HepG2 (cell line): ENCODE results near the gene RNASE8. TPM values are rescaled to one million over a fixed set of nuclear protein-coding genes. Genes with fewer than 3 reads are reported as not detected.

ENCODE experiments used
- AHDC1 ChIP-seq: sonication (generic); formaldehyde crosslinking; IDR thresholded peaks from 2 replicates; pipeline ENCODE4 v1.5.1; 2020; ENCODE audit warnings: mild to moderate bottlenecking, missing genetic modification reagents, borderline replicate concordance
- CENPX ChIP-seq: sonication (generic); formaldehyde crosslinking; IDR thresholded peaks from 2 replicates; pipeline ENCODE4 v1.9.0; 2021; ENCODE audit warnings: mild to moderate bottlenecking, missing genetic modification reagents, moderate library complexity
- ELF4 ChIP-seq: sonication (generic); formaldehyde crosslinking; IDR thresholded peaks from 2 replicates; pipeline ENCODE4 v1.5.0; 2020; ENCODE audit warnings: missing genetic modification reagents, mild to moderate bottlenecking, moderate library complexity, borderline replicate concordance
- FOXA3 ChIP-seq: IDR thresholded peaks from 2 replicates; pipeline ENCODE4 v1.6.1; 2016; ENCODE audit warnings: missing genetic modification reagents, missing compliant biosample characterization
- FOXM1 ChIP-seq: sonication (generic); formaldehyde crosslinking; IDR thresholded peaks from 2 replicates; pipeline ENCODE4 v1.5.0; 2020; ENCODE audit warnings: missing genetic modification reagents
- HINFP ChIP-seq: sonication (generic); formaldehyde crosslinking; IDR thresholded peaks from 2 replicates; pipeline ENCODE4 v1.4.0; 2020; ENCODE audit warnings: low read depth, mild to moderate bottlenecking, missing genetic modification reagents
- HMG20B ChIP-seq: conservative IDR thresholded peaks from 2 replicates; pipeline ENCODE4 v1.6.1; 2016; ENCODE audit warnings: missing genetic modification reagents, missing compliant biosample characterization
- HOXA9 ChIP-seq: sonication (generic); formaldehyde crosslinking; IDR thresholded peaks from 2 replicates; pipeline ENCODE4 v1.8.1; 2022; ENCODE audit warnings: missing genetic modification reagents, mild to moderate bottlenecking, moderate library complexity, borderline replicate concordance
- KDM6A ChIP-seq: IDR thresholded peaks from 2 replicates; pipeline ENCODE4 v1.6.1; 2016; ENCODE audit warnings: low read depth
- NFE2L2 ChIP-seq: fragments of 150-350 bp; IDR thresholded peaks from 2 replicates; pipeline ENCODE4 v1.6.1; 2014; ENCODE audit warnings: low read length
- SP5 ChIP-seq: IDR thresholded peaks from 2 replicates; pipeline ENCODE4 v1.6.1; 2016; ENCODE audit warnings: low read depth, borderline replicate concordance
- THAP8 ChIP-seq: sonication (generic); formaldehyde crosslinking; IDR thresholded peaks from 2 replicates; pipeline ENCODE4 v1.5.1; 2020; ENCODE audit warnings: missing genetic modification reagents, mild to moderate bottlenecking, borderline replicate concordance
- ZNF609 ChIP-seq: sonication (generic); formaldehyde crosslinking; IDR thresholded peaks from 2 replicates; pipeline ENCODE4 v1.4.0; 2020; ENCODE audit warnings: mild to moderate bottlenecking, missing genetic modification reagents, borderline replicate concordance
- polyA plus RNA-seq, 8 experiments: library from polyadenylated mRNA; depleted of rRNA in 3 of 8; stranded (reverse) in 7 of 8; unstranded in 1 of 8; fragments of >200 nt; fragmentation: Illumina TruSeq in 4 of 8; extraction: Trizol in 4 of 8; gene quantifications; 2 replicates each; pipeline versions ENCODE4 v1.2.1 to v1.2.3, GENCODE V29; 2011 to 2016; ENCODE audit warnings: low read depth in 4 of 8, missing spikeins in 1 of 8, mixed read lengths in 1 of 8; ENCODE audit not compliant: insufficient read depth in 1 of 8
- total RNA-seq, 5 experiments: library from RNA; depleted of rRNA; stranded (reverse); fragments of >200 nt; fragmentation: Illumina TruSeq; extraction: Trizol; gene quantifications; 2 replicates each; pipeline ENCODE4 v1.2.3, GENCODE V29; 2016; ENCODE audit warnings: low read depth in 1 of 5

RNASE8 gene
- total and polyA plus RNA-seq, 2 of the 13 experiments (the other 11 are each of a cell fraction or from before 2014, with no cell fraction given), result not detected

GRCh38 chr14:21054123-21054767, 3.4 kb upstream of the RNASE8 start (continued):
- peak; percentile 20; the same call in 1 of the 2 replicates for TF ChIP-seq ELF4 (CRISPR knock-in tag)
- no peak for TF ChIP-seq NFE2L2
- peak; percentile 94 for TF ChIP-seq FOXA3
- peak; percentile 95 for TF ChIP-seq HMG20B (CRISPR knock-in tag)
- peak; percentile 98 for TF ChIP-seq AHDC1
- peak; percentile 98 for TF ChIP-seq KDM6A
- peak; percentile 88 for TF ChIP-seq ZNF609
- peak; percentile 86 for TF ChIP-seq SP5 (CRISPR knock-in tag)
- TF ChIP-seq CENPX, result no peak
- TF ChIP-seq HOXA9 (CRISPR knock-in tag), result no peak
- TF ChIP-seq THAP8 (CRISPR knock-in tag), result no peak
- 0 out of 2 replicates have a peak, but pooled peaks have one; percentile 83 for TF ChIP-seq HINFP
- no peak for TF ChIP-seq FOXM1 (CRISPR knock-in tag)
